OCI-LY3 (cell line): ENCODE results near the gene SIGLEC6.

Experiments used
- H2AFZ ChIP-seq: fragments of 200-600, 300-600 bp; shearing (Covaris generic); 2 replicates; pipeline ENCODE4 v1.6.0; 2014; ENCODE audit warnings: antibody characterized with exemption, low read depth, low read length
- H3K27ac ChIP-seq: fragments of 200-600, 300-600 bp; sonication (generic); 2 replicates; pipeline ENCODE4 v1.5.1; 2014; ENCODE audit warnings: mild to moderate bottlenecking, low read length, moderate library complexity, mixed read lengths
- H3K27me3 ChIP-seq: fragments of 200-600, 300-600 bp; sonication (generic); 2 replicates; pipeline ENCODE4 v1.6.1; 2014; ENCODE audit warnings: low read depth, low read length, mixed read lengths
- H3K36me3 ChIP-seq: fragments of 200-600, 300-600 bp; sonication (generic); replicated peaks from 2 replicates; pipeline ENCODE3; 2014; ENCODE audit warnings: low read depth, low read length, mixed read lengths
- H3K4me1 ChIP-seq: fragments of 300-600, 200-600 bp; sonication (generic); 2 replicates; pipeline ENCODE4 v1.6.1; 2014; ENCODE audit warnings: low read length, mixed read lengths
- H3K4me2 ChIP-seq: fragments of 200-600, 300-600 bp; sonication (generic); 2 replicates; pipeline ENCODE4 v1.6.1; 2014; ENCODE audit warnings: low read length, mixed read lengths
- H3K4me3 ChIP-seq: fragments of 300-600, 200-600 bp; sonication (generic); 2 replicates; pipeline ENCODE4 v1.5.1; 2014; ENCODE audit warnings: antibody characterized with exemption, mild to moderate bottlenecking, low read length, moderate library complexity
- H3K79me2 ChIP-seq: fragments of 300-600, 200-600 bp; shearing (Covaris generic); 2 replicates; pipeline ENCODE4 v1.6.1; 2014; ENCODE audit warnings: mild to moderate bottlenecking, low read length, mixed read lengths
- H3K9ac ChIP-seq: fragments of 300-600, 200-600 bp; shearing (Covaris generic); 2 replicates; pipeline ENCODE4 v1.6.0; 2014; ENCODE audit warnings: mild to moderate bottlenecking, low read length, moderate library complexity
- H3K9me3 ChIP-seq: fragments of 200-600, 300-600 bp; shearing (Covaris generic); 2 replicates; pipeline ENCODE4 v1.6.1; 2014; ENCODE audit warnings: low read length, mixed read lengths; ENCODE audit not compliant: insufficient read depth
- H4K20me1 ChIP-seq: fragments of 200-600, 300-600 bp; sonication (generic); 2 replicates; pipeline ENCODE4 v1.6.1; 2016; ENCODE audit warnings: low read length, mixed read lengths; ENCODE audit not compliant: insufficient read depth
- EZH2phosphoT487 ChIP-seq: fragments of 200-600 bp; shearing (Covaris generic); IDR thresholded peaks from 2 replicates; pipeline ENCODE4 v1.6.1; 2018; ENCODE audit warnings: antibody characterized with exemption, mixed run types, low read depth
- TF ChIP-seq, protein P1 (sequence below): fragments of 200-600, 300-600 bp; sonication (generic); IDR thresholded peaks from 2 replicates; pipeline ENCODE4 v1.5.1; 2014; ENCODE audit warnings: antibody characterized with exemption, low read length, low read depth

SIGLEC6 gene

DNA sequence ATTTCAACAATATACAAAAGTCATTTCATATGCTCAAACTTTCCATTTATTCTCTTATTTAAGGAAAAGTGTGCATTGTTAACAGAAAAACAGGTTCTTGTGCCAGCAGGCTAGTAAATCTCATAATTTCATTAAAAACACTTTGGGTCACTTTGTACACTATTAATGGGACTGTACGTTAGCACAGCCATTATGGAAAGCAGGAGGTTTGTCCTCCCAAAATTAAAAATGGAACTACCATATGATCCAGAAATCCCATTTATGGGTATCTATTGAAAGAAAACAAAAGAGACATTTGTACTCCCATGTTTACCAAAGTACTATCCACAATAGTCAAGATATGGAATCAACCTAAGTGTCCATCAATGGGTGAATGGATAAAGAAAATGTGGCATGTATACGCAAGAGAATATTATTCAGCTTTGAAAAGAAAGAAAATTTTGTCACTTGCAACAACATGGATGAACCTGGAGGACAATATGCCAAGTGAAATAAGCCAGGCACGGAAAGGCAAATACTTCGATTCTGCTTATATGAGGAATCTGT lies 8.4 kb upstream of the SIGLEC6 start:
- Histone ChIP-seq H3K36me3 (no peaks in the 10 kb centered on the region), H3K9me3 (no peaks in the 10 kb centered on the region), H3K4me2 (no peak overlapping the region), H3K4me1 (peaks cover 17% of the 10 kb centered on the region), H4K20me1 (no peaks in the 10 kb centered on the region), H3K79me2 (no peaks in the 10 kb centered on the region), H3K27me3 (peaks cover 23% of the 10 kb centered on the region), H3K27ac (no peak overlapping the region), H3K9ac (no peak overlapping the region), H2AFZ (no peak overlapping the region), H3K4me3 (no peak overlapping the region)
- TF ChIP-seq EZH2phosphoT487: no peak
- TF ChIP-seq, protein P1, sequence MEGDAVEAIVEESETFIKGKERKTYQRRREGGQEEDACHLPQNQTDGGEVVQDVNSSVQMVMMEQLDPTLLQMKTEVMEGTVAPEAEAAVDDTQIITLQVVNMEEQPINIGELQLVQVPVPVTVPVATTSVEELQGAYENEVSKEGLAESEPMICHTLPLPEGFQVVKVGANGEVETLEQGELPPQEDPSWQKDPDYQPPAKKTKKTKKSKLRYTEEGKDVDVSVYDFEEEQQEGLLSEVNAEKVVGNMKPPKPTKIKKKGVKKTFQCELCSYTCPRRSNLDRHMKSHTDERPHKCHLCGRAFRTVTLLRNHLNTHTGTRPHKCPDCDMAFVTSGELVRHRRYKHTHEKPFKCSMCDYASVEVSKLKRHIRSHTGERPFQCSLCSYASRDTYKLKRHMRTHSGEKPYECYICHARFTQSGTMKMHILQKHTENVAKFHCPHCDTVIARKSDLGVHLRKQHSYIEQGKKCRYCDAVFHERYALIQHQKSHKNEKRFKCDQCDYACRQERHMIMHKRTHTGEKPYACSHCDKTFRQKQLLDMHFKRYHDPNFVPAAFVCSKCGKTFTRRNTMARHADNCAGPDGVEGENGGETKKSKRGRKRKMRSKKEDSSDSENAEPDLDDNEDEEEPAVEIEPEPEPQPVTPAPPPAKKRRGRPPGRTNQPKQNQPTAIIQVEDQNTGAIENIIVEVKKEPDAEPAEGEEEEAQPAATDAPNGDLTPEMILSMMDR: no peak

DNA sequence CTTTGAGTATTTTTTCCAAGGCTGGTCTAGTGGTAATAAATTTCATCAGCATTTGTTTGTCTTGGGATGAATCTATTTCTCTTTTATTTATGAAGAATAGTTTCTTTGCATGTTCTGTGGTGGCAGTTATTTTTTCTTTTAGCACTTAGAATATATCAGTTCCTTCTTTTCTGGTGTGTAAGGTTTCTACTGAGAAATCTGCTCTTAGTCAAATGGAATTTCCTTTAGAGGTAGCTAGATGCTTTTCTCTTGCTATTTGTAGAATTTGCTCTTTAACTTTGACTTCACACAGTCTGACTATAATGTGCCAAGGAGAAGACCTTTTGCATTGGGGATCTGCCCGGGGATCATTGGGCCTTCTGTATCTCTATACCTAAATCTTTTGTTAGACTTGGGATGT lies 4.1 kb upstream of the SIGLEC6 start:
- Histone ChIP-seq H3K9me3 (no peaks in the 10 kb centered on the region), H3K27me3 (peaks cover 42% of the 10 kb centered on the region), H3K4me2 (peak overlapping the region; percentile 44), H4K20me1 (no peaks in the 10 kb centered on the region), H3K79me2 (no peaks in the 10 kb centered on the region), H3K9ac (no peak overlapping the region), H3K4me1 (peaks cover 34% of the 10 kb centered on the region), H3K4me3 (peak overlapping the region; percentile 1; the same call in 1 of the 2 replicates), H3K36me3 (no peaks in the 10 kb centered on the region), H2AFZ (no peak overlapping the region), H3K27ac (peak overlapping the region; percentile 39)
- no peak for TF ChIP-seq EZH2phosphoT487

DNA sequence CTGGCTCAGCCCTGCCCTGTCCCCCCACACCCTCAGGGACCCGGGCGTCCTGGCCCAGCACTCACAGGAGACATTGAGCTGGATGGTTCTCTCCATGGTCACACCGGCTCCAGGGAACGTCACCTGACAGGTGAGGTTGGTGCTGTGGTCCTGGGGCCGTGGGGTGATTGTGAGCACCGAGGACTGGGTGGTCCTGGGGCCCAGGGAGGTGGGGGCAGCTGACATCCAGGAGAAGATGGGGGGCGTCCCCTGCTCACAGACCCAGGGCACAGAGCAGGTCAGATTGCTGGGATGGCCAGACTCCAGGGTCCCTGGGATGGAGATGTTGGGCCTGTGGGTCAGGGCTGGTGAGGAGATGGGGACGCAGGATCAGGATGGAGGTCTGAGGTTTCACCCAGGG lies 854 bp downstream of the SIGLEC6 start:
- H3K9me3 ChIP-seq: no peaks in the 10 kb centered on the region
- no peak for TF ChIP-seq EZH2phosphoT487
- TF ChIP-seq, protein P1: no peak
- H3K27me3 ChIP-seq: peaks cover 71% of the 10 kb centered on the region
- H3K4me1 ChIP-seq: peaks cover 25% of the 10 kb centered on the region
- no peak overlapping the region for H3K4me3 ChIP-seq
- no peaks in the 10 kb centered on the region for H4K20me1 ChIP-seq
- no peak overlapping the region for H3K4me2 ChIP-seq
- no peak overlapping the region for H3K9ac ChIP-seq
- no peaks in the 10 kb centered on the region for H3K36me3 ChIP-seq
- H2AFZ ChIP-seq: no peak overlapping the region
- H3K27ac ChIP-seq: no peak overlapping the region
- H3K79me2 ChIP-seq: no peaks in the 10 kb centered on the region

DNA sequence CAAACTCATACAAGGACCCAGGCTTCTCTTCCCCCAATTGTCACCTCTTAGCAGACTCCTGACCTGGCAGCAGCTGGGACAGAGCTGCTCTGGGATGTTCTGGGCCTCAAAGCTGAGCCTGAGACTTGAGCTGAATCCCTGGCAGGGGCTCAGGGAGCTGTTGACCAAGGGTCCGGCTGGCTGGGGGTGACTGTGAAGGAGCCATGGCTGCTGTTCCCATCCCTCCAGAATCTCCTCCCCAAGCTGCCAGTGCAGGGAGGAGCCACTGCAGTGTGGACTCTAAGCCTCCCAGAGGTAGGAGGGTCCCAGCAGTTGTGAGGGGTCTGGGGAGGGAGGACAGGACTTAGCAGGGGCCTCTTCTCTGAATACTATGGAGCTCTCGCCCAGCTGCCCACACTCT lies 2.2 kb downstream of the SIGLEC6 start:
- no peaks in the 10 kb centered on the region for H4K20me1 ChIP-seq
- no peaks in the 10 kb centered on the region for H3K79me2 ChIP-seq
- no peak overlapping the region for H3K4me3 ChIP-seq
- H3K27ac ChIP-seq: no peak overlapping the region
- no peaks in the 10 kb centered on the region for H3K9me3 ChIP-seq
- H3K36me3 ChIP-seq: no peaks in the 10 kb centered on the region
- TF ChIP-seq, protein P1: no peak
- TF ChIP-seq EZH2phosphoT487: no peak
- no peak overlapping the region for H2AFZ ChIP-seq
- peaks cover 15% of the 10 kb centered on the region for H3K4me1 ChIP-seq
- peaks cover 74% of the 10 kb centered on the region for H3K27me3 ChIP-seq
- H3K9ac ChIP-seq: no peak overlapping the region
- H3K4me2 ChIP-seq: no peak overlapping the region

DNA sequence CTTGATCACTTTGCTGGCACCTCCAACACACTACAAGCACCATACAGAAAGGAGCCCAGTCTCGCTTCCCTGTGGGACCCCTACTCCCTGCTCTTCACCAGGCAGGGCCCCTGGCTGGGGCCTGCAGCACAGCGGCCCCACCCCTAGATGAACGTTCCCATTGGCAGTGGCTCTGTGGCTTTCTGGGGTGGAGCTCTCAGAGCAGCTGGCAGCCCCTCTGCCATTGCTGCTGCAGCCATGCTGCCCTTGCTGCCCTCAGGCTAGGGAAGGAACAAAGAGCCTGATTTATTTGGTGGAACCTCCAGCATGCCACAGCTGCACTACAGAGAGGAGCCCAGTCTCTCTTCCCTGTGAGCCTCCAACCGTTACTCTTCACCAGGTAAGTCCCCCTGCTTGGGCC lies 5.8 kb downstream of the SIGLEC6 start:
- TF ChIP-seq EZH2phosphoT487: no peak
- TF ChIP-seq, protein P1: no peak
- no peak overlapping the region for H3K4me2 ChIP-seq
- H2AFZ ChIP-seq: no peak overlapping the region
- H3K4me3 ChIP-seq: no peak overlapping the region
- no peaks in the 10 kb centered on the region for H3K36me3 ChIP-seq
- H3K27me3 ChIP-seq: peaks cover 65% of the 10 kb centered on the region
- no peaks in the 10 kb centered on the region for H3K9me3 ChIP-seq
- H3K4me1 ChIP-seq: no peaks in the 10 kb centered on the region
- H3K79me2 ChIP-seq: no peaks in the 10 kb centered on the region
- no peak overlapping the region for H3K27ac ChIP-seq
- no peaks in the 10 kb centered on the region for H4K20me1 ChIP-seq
- H3K9ac ChIP-seq: no peak overlapping the region
